Endothelial cell (in vitro differentiated cells): ENCODE data around the gene KRTAP2-2. TPM values are rescaled to one million over a fixed set of nuclear protein-coding genes. Genes with fewer than 3 reads are reported as not detected.

Source experiments
- DNase-seq: peaks from one replicate; pipeline ENCODE4 v3.0.0; 2021; ENCODE audit warnings: low spot score
- H3K27ac Mint-ChIP-seq: one replicate; pipeline ENCODE4 v1.8.0; 2021; ENCODE audit warnings: mixed read lengths, inconsistent platforms; ENCODE audit not compliant: unreplicated experiment
- H3K27me3 Mint-ChIP-seq: one replicate; pipeline ENCODE4 v1.8.0; 2021; ENCODE audit warnings: mild to moderate bottlenecking, moderate library complexity, mixed read lengths, inconsistent platforms; ENCODE audit not compliant: unreplicated experiment
- H3K36me3 Mint-ChIP-seq: one replicate; pipeline ENCODE4 v1.8.0; 2021; ENCODE audit warnings: mild to moderate bottlenecking, low read depth, mixed read lengths, inconsistent platforms; ENCODE audit not compliant: unreplicated experiment
- H3K4me1 Mint-ChIP-seq: one replicate; pipeline ENCODE4 v1.8.0; 2021; ENCODE audit warnings: mild to moderate bottlenecking, mixed read lengths, inconsistent platforms; ENCODE audit not compliant: unreplicated experiment
- H3K4me3 Mint-ChIP-seq: one replicate; pipeline ENCODE4 v1.8.0; 2021; ENCODE audit warnings: mild to moderate bottlenecking, mixed read lengths, inconsistent platforms; ENCODE audit not compliant: unreplicated experiment
- H3K9me3 Mint-ChIP-seq: one replicate; pipeline ENCODE4 v1.8.0; 2021; ENCODE audit warnings: mixed read lengths, inconsistent platforms; ENCODE audit not compliant: unreplicated experiment
- total RNA-seq: library from RNA; stranded (reverse); fragmentation: NEBNext Ultra II Directional; extraction: Animal tissue kit (Norgen Biotek cat#: 25700); gene quantifications from one replicate; pipeline ENCODE4 v1.2.1, GENCODE V29; 2021; ENCODE audit not compliant: unreplicated experiment
- TF ChIP-seq, protein P1 (sequence below): fragments of 200-600 bp; sonication (generic); IDR thresholded peaks from one replicate; pipeline ENCODE4 v1.5.0; 2021; ENCODE audit warnings: antibody characterized with exemption; ENCODE audit not compliant: unreplicated experiment

KRTAP2-2 gene
- total RNA-seq, 1 donor from 2014 or later: not detected

- H3K9me3 Mint-ChIP-seq: no peaks in the 10 kb centered on the region
- no peaks in the 10 kb centered on the region for H3K4me1 Mint-ChIP-seq
- no peak overlapping the region for H3K27ac Mint-ChIP-seq
- H3K4me3 Mint-ChIP-seq: no peak overlapping the region
- no peaks in the 10 kb centered on the region for H3K36me3 Mint-ChIP-seq
- DNase-seq: no peak
- TF ChIP-seq, protein P1, sequence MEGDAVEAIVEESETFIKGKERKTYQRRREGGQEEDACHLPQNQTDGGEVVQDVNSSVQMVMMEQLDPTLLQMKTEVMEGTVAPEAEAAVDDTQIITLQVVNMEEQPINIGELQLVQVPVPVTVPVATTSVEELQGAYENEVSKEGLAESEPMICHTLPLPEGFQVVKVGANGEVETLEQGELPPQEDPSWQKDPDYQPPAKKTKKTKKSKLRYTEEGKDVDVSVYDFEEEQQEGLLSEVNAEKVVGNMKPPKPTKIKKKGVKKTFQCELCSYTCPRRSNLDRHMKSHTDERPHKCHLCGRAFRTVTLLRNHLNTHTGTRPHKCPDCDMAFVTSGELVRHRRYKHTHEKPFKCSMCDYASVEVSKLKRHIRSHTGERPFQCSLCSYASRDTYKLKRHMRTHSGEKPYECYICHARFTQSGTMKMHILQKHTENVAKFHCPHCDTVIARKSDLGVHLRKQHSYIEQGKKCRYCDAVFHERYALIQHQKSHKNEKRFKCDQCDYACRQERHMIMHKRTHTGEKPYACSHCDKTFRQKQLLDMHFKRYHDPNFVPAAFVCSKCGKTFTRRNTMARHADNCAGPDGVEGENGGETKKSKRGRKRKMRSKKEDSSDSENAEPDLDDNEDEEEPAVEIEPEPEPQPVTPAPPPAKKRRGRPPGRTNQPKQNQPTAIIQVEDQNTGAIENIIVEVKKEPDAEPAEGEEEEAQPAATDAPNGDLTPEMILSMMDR: no peak
- H3K27me3 Mint-ChIP-seq: no peaks in the 10 kb centered on the region
These were observed 45.7 kb downstream of the KRTAP2-2 start for GRCh38 chr17:41009301-41009760.

- Mint-ChIP-seq H3K27ac (no peak within 1 kb of the TSS), H3K27me3 (no peaks in the 10 kb centered on the region), H3K4me1 (no peaks in the 10 kb centered on the region), H3K9me3 (no peaks in the 10 kb centered on the region), H3K36me3 (no peaks in the 10 kb centered on the region), H3K4me3 (no peak within 1 kb of the TSS)
- TF ChIP-seq, protein P1: no peak
- DNase-seq: no peak
These were observed 46.2 kb downstream of the KRTAP2-2 start, which contains the start of gene KRTAP3-1 for GRCh38 chr17:41008811-41009210. Gene KRTAP3-1, minus strand, starts transcription at chr17:41009128. Its CDS starts 54 bp downstream, at chr17:41009074.

Other genes starting within 250 kb of the KRTAP2-2 start
- gene KRT10, start 232.6 kb downstream of the KRTAP2-2 start, total RNA-seq: 28.2 TPM
- gene KRT12, start 188.0 kb downstream of the KRTAP2-2 start, total RNA-seq: not detected
- not detected for gene KRT20, start 170.0 kb downstream of the KRTAP2-2 start, total RNA-seq
- not detected for gene KRT23, start 117.6 kb downstream of the KRTAP2-2 start, total RNA-seq
- gene KRT39, start 88.3 kb downstream of the KRTAP2-2 start, total RNA-seq: 0.15 TPM
- gene KRT40, start 70.9 kb downstream of the KRTAP2-2 start, total RNA-seq: not detected
- not detected for gene KRTAP3-3, start 61.1 kb downstream of the KRTAP2-2 start, total RNA-seq
- not detected for gene KRTAP3-2, start 55.3 kb downstream of the KRTAP2-2 start, total RNA-seq
- gene KRTAP3-1, start 46.1 kb downstream of the KRTAP2-2 start, total RNA-seq: not detected
- gene KRTAP1-5, start 28.0 kb downstream of the KRTAP2-2 start, total RNA-seq: not detected
- not detected for gene KRTAP1-4, start 25.0 kb downstream of the KRTAP2-2 start, total RNA-seq
- not detected for gene KRTAP1-3, start 20.4 kb downstream of the KRTAP2-2 start, total RNA-seq
- gene KRTAP1-1, start 13.8 kb downstream of the KRTAP2-2 start, total RNA-seq: not detected
- not detected for gene KRTAP2-1, start 7.9 kb downstream of the KRTAP2-2 start, total RNA-seq
- not detected for gene KRTAP2-3, start 4.9 kb upstream of the KRTAP2-2 start, total RNA-seq
- gene KRTAP2-4, start 10.6 kb upstream of the KRTAP2-2 start, total RNA-seq: not detected
- not detected for gene KRTAP4-7, start 28.9 kb upstream of the KRTAP2-2 start, total RNA-seq
- gene KRTAP4-8, start 42.9 kb upstream of the KRTAP2-2 start, total RNA-seq: not detected
- gene KRTAP4-16, start 47.0 kb upstream of the KRTAP2-2 start, total RNA-seq: not detected
- not detected for gene KRTAP4-9, start 50.2 kb upstream of the KRTAP2-2 start, total RNA-seq
- not detected for gene KRTAP4-11, start 63.1 kb upstream of the KRTAP2-2 start, total RNA-seq
- not detected for gene KRTAP4-12, start 69.0 kb upstream of the KRTAP2-2 start, total RNA-seq
- not detected for gene KRTAP4-6, start 85.3 kb upstream of the KRTAP2-2 start, total RNA-seq
- gene KRTAP4-5, start 94.6 kb upstream of the KRTAP2-2 start, total RNA-seq: not detected
- not detected for gene KRTAP4-4, start 105.5 kb upstream of the KRTAP2-2 start, total RNA-seq
- not detected for gene KRTAP4-3, start 113.0 kb upstream of the KRTAP2-2 start, total RNA-seq
- gene KRTAP4-2, start 123.0 kb upstream of the KRTAP2-2 start, total RNA-seq: not detected
- not detected for gene KRTAP4-1, start 129.7 kb upstream of the KRTAP2-2 start, total RNA-seq
- not detected for gene KRTAP9-1, start 134.7 kb upstream of the KRTAP2-2 start, total RNA-seq
- not detected for gene KRTAP9-2, start 171.4 kb upstream of the KRTAP2-2 start, total RNA-seq
- not detected for gene KRTAP9-3, start 177.2 kb upstream of the KRTAP2-2 start, total RNA-seq
- not detected for gene KRTAP9-8, start 182.8 kb upstream of the KRTAP2-2 start, total RNA-seq
- gene KRTAP9-4, start 194.5 kb upstream of the KRTAP2-2 start, total RNA-seq: not detected
- not detected for gene KRTAP9-9, start 200.2 kb upstream of the KRTAP2-2 start, total RNA-seq
- not detected for gene KRTAP9-6, start 210.1 kb upstream of the KRTAP2-2 start, total RNA-seq
- not detected for gene KRTAP9-7, start 220.5 kb upstream of the KRTAP2-2 start, total RNA-seq
- gene KRTAP29-1, start 247.6 kb upstream of the KRTAP2-2 start, total RNA-seq: not detected